DND-41 (cell line): ENCODE results near the gene RIBC2.

Experiments
- EZH2 ChIP-seq: IDR thresholded peaks from 3 replicates; pipeline ENCODE4 v1.6.1; 2012; ENCODE audit warnings: borderline replicate concordance, low read depth, mild to moderate bottlenecking, moderate library complexity, low read length, inconsistent platforms; ENCODE audit not compliant: severe bottlenecking
- TF ChIP-seq, protein P1 (sequence below): IDR thresholded peaks from 2 replicates; pipeline ENCODE4 v1.5.1; 2012; ENCODE audit warnings: borderline replicate concordance, low read length, moderate library complexity, mild to moderate bottlenecking; ENCODE audit not compliant: poor library complexity, severe bottlenecking; ENCODE audit errors: extremely low read depth

- TF ChIP-seq, protein P1, sequence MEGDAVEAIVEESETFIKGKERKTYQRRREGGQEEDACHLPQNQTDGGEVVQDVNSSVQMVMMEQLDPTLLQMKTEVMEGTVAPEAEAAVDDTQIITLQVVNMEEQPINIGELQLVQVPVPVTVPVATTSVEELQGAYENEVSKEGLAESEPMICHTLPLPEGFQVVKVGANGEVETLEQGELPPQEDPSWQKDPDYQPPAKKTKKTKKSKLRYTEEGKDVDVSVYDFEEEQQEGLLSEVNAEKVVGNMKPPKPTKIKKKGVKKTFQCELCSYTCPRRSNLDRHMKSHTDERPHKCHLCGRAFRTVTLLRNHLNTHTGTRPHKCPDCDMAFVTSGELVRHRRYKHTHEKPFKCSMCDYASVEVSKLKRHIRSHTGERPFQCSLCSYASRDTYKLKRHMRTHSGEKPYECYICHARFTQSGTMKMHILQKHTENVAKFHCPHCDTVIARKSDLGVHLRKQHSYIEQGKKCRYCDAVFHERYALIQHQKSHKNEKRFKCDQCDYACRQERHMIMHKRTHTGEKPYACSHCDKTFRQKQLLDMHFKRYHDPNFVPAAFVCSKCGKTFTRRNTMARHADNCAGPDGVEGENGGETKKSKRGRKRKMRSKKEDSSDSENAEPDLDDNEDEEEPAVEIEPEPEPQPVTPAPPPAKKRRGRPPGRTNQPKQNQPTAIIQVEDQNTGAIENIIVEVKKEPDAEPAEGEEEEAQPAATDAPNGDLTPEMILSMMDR = no peak
- TF ChIP-seq EZH2 = no peak
These were observed 47.0 kb downstream of the RIBC2 start for GRCh38 chr22:45460288-45461109.
